ENCODE results near the gene CTIF. TPM values are rescaled to one million over a fixed set of nuclear protein-coding genes. Genes with fewer than 3 reads are reported as not detected.

The CTIF gene
- total and polyA plus RNA-seq, 4 donors: 12.2 to 45.7 (median 32.6) TPM

DNA sequence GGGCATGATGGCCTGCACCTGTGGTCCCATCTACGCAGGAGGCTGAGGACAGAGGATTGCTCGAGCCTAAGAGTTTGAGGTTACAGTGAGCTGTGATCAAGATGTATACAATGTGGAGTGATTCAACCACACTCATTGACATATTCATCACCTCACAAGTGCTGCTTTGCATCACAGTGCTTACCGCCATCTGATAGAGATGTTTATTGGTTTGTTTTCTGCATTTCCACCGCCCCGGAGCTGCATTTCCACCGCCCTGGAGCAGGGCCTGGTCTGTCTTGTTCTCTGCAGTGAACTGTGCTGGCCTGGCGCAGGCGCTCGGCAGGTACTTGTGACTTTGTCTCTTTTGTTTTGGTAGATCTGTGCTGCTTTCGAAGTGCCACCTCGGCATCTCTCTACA is 315.9 kb downstream of the CTIF start:
- Histone ChIP-seq H3K36me3 (ENCODE audit: control insufficient read depth in 4 of 4, insufficient read depth in 4 of 4, low read length in 4 of 4) (peaks cover 0 to 1% (median 0%) of the 10 kb centered on the region in 4 donors), H3K4me3 (no peak overlapping the region), H3K4me1 (ENCODE audit: control insufficient read depth in 5 of 5, insufficient read depth in 5 of 5, low read length in 5 of 5) (peaks cover 7 to 55% (median 22%) of the 10 kb centered on the region in 5 donors), H3K9me3 (ENCODE audit: control insufficient read depth in 4 of 4, insufficient read depth in 3 of 4, low read length in 3 of 4) (no peaks in the 10 kb centered on the region), H3K9ac (ENCODE audit: insufficient read depth in 1 of 2, low read length in 2 of 2) (no peak overlapping the region), H3K27me3 (ENCODE audit: control insufficient read depth in 3 of 3, insufficient read depth in 3 of 3, low read length in 2 of 3) (no peaks in the 10 kb centered on the region), H3K27ac (ENCODE audit: low read depth in 1 of 2, low read length in 1 of 2) (no peak overlapping the region)
- TF ChIP-seq, protein P1, sequence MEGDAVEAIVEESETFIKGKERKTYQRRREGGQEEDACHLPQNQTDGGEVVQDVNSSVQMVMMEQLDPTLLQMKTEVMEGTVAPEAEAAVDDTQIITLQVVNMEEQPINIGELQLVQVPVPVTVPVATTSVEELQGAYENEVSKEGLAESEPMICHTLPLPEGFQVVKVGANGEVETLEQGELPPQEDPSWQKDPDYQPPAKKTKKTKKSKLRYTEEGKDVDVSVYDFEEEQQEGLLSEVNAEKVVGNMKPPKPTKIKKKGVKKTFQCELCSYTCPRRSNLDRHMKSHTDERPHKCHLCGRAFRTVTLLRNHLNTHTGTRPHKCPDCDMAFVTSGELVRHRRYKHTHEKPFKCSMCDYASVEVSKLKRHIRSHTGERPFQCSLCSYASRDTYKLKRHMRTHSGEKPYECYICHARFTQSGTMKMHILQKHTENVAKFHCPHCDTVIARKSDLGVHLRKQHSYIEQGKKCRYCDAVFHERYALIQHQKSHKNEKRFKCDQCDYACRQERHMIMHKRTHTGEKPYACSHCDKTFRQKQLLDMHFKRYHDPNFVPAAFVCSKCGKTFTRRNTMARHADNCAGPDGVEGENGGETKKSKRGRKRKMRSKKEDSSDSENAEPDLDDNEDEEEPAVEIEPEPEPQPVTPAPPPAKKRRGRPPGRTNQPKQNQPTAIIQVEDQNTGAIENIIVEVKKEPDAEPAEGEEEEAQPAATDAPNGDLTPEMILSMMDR (IDR thresholded peaks at IDR 0.05; ENCODE audit: control extremely low read depth, extremely low read depth): no peak
- no peak for DNase-seq
- 75 to 83% methylated on average over 11 of the region's 11 CpGs for WGBS, 2 donors
- ATAC-seq (ENCODE audit: insufficient read depth, low FRiP score): no peak

DNA sequence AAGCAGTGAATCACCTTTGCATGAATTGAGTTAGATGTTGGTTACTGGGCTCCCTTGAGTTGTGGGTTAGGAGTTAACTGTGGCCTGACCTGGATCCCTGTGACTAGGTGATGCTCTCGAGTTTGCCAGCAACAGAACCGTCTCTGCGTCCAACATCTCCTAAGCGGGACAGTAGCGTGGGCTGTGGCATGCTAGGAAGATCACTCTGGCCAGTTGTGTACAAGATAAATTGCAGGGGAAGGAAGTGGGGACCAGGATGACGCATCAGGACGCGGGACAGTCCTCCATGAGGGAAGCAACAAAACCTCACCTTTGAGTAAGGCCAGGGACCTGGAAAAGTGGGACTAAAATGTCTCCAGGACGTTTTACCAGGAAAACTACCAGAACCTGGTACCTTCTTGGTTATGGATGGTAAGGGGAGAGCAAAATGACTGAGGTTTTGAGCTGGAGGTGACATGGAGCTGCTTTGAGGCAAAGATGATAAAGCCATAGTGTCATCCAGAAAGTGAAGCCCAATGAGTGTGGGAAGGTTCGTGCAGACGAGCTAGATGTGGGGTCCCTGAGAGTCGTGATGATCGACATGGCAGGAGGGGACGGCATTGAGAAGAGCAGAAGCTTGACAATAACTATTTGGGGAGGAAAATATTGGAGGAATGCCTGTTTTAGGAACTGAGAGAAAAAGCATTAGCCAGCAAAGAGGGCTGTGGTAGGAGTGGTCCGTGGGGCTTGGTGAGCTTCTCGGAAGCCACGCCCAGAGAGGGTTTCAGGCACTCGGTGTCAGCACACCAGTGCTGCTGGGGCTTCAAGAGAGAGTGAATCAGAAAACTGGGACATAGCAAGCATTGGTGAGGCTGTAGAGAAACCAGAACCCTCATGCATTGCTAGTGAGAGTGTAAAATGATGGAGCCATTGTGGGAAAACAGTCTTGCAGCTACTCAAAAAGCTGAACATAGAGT is 316.9 kb downstream of the CTIF start:
- 66 to 68% methylated on average over 18 of the region's 18 CpGs for WGBS, 2 donors
- Histone ChIP-seq H3K27me3 (ENCODE audit: control insufficient read depth in 3 of 3, insufficient read depth in 3 of 3, low read length in 2 of 3) (no peaks in the 10 kb centered on the region), H3K4me3 (no peak overlapping the region), H3K9me3 (ENCODE audit: control insufficient read depth in 4 of 4, insufficient read depth in 3 of 4, low read length in 3 of 4) (no peaks in the 10 kb centered on the region), H3K27ac (ENCODE audit: low read depth in 1 of 2, low read length in 1 of 2) (peak overlapping the region in 1 of 2 donors; percentile 10), H3K36me3 (ENCODE audit: control insufficient read depth in 4 of 4, insufficient read depth in 4 of 4, low read length in 4 of 4) (peaks cover 0 to 2% (median 0%) of the 10 kb centered on the region in 4 donors), H3K4me1 (ENCODE audit: control insufficient read depth in 5 of 5, insufficient read depth in 5 of 5, low read length in 5 of 5) (peaks cover 7 to 59% (median 18%) of the 10 kb centered on the region in 5 donors), H3K9ac (ENCODE audit: insufficient read depth in 1 of 2, low read length in 2 of 2) (no peak overlapping the region)
- ATAC-seq (ENCODE audit: insufficient read depth, low FRiP score) (peak; percentile 66), DNase-seq (no peak)
- TF ChIP-seq, protein P1 (IDR thresholded peaks at IDR 0.05; ENCODE audit: control extremely low read depth, extremely low read depth): no peak

DNA sequence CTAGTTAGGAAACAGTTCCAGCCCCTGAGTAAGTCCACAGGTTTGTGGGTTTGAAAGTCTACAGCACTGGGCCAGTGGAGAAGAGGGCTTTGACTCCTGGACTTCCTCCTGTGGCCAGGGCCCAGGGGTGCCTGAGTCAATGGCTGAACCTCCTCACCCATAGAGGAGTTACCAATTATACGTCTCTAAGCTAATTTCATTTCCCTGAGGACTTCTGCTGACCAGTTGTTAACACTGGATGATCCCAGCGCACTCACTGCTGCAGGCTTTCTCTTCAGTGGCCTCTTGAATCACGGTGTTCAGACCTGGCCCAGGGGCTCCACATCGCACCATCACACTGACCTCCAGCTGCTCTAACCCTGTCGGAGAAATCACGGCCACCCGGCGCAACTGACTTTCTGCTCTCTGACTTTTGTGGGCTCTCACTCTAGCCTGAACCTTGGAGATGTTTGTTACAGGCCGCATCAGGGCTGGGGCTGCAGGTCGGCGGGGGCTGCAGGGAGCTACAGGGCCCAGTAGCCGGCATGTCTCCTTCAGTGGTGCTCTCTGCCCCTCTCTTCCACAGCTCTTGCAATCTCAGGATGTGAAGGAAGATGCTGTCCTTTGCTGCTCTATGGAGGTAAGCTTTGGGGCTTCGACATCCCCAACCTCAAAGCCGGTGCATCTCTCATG is 318.3 kb downstream of the CTIF start:
- no peak overlapping the region for H3K9ac ChIP-seq (ENCODE audit: insufficient read depth in 1 of 2, low read length in 2 of 2)
- WGBS, 2 donors: 94 to 97% methylated on average over 14 of the region's 14 CpGs
- DNase-seq (no peak), ATAC-seq (ENCODE audit: insufficient read depth, low FRiP score) (no peak)
- H3K27me3 ChIP-seq (ENCODE audit: control insufficient read depth in 3 of 3, insufficient read depth in 3 of 3, low read length in 2 of 3): no peaks in the 10 kb centered on the region
- H3K4me3 ChIP-seq: no peak overlapping the region
- H3K4me1 ChIP-seq (ENCODE audit: control insufficient read depth in 5 of 5, insufficient read depth in 5 of 5, low read length in 5 of 5): peaks cover 4 to 57% (median 11%) of the 10 kb centered on the region in 5 donors
- H3K36me3 ChIP-seq (ENCODE audit: control insufficient read depth in 4 of 4, insufficient read depth in 4 of 4, low read length in 4 of 4): peaks cover 0 to 3% (median 0%) of the 10 kb centered on the region in 4 donors
- TF ChIP-seq, protein P1 (IDR thresholded peaks at IDR 0.05; ENCODE audit: control extremely low read depth, extremely low read depth): no peak
- no peaks in the 10 kb centered on the region for H3K9me3 ChIP-seq (ENCODE audit: control insufficient read depth in 4 of 4, insufficient read depth in 3 of 4, low read length in 3 of 4)
- H3K27ac ChIP-seq (ENCODE audit: low read depth in 1 of 2, low read length in 1 of 2): no peak overlapping the region
